Measurements from ENCODE around the gene RASA4.
"Not testable (repeated sequence)": the region's sequence is repeated elsewhere in the genome, so short reads cannot be mapped to it uniquely, and the experiment has no call there.

RASA4 gene

GRCh38 chr7:102604431-102605145 is 12.0 kb downstream of the RASA4 start:
- not testable (repeated sequence) for DNase-seq

- DNase-seq: not testable (repeated sequence)
Observed at GRCh38 chr7:102602317-102602716, 14.2 kb downstream of the RASA4 start.

GRCh38 chr7:102599699-102600098 is 16.9 kb downstream of the RASA4 start:
- DNase-seq: not testable (repeated sequence)

GRCh38 chr7:102596036-102596435 is 20.5 kb downstream of the RASA4 start:
- DNase-seq: not testable (repeated sequence)

- not testable (repeated sequence) for DNase-seq
Observed at GRCh38 chr7:102593637-102594334, 22.8 kb downstream of the RASA4 start.

GRCh38 chr7:102592477-102593019 is 24.0 kb downstream of the RASA4 start:
- DNase-seq: not testable (repeated sequence)

- DNase-seq: not testable (repeated sequence)
Observed at GRCh38 chr7:102589857-102590256, 26.7 kb downstream of the RASA4 start.

- not testable (repeated sequence) for DNase-seq
Observed at GRCh38 chr7:102583495-102583894, 33.1 kb downstream of the RASA4 start.

- DNase-seq: not testable (repeated sequence)
Observed at GRCh38 chr7:102581722-102582121, 34.8 kb downstream of the RASA4 start.

- not testable (repeated sequence) for DNase-seq
Observed at GRCh38 chr7:102578486-102578885, 38.1 kb downstream of the RASA4 start.

- DNase-seq: not testable (repeated sequence)
Observed at GRCh38 chr7:102577315-102578240, 39.0 kb downstream of the RASA4 start.

GRCh38 chr7:102576363-102576762 is 40.2 kb downstream of the RASA4 start:
- DNase-seq: not testable (repeated sequence)

- DNase-seq: not testable (repeated sequence)
Observed at GRCh38 chr7:102574607-102575006, 41.9 kb downstream of the RASA4 start.

- not testable (repeated sequence) for DNase-seq
Observed at GRCh38 chr7:102572261-102573239, 44.0 kb downstream of the RASA4 start, which contains the start of gene POLR2J3. TSS of gene POLR2J3 (minus strand) at chr7:102572583. CDS start at chr7:102572521, 62 bp downstream.

- not testable (repeated sequence) for DNase-seq
Observed at GRCh38 chr7:102568620-102569019, 47.9 kb downstream of the RASA4 start.

GRCh38 chr7:102550808-102551422 is 65.6 kb downstream of the RASA4 start, which contains the start of gene SPDYE2:
TSS of gene SPDYE2 (plus strand) at chr7:102551226. CDS start at chr7:102553256, 2,030 bp downstream.
- not testable (repeated sequence) for DNase-seq

GRCh38 chr7:102546353-102546752 is 70.2 kb downstream of the RASA4 start:
- not testable (repeated sequence) for DNase-seq

GRCh38 chr7:102545288-102545687 is 71.3 kb downstream of the RASA4 start:
- DNase-seq: not testable (repeated sequence)

GRCh38 chr7:102544372-102544771 is 72.2 kb downstream of the RASA4 start:
- not testable (repeated sequence) for DNase-seq

GRCh38 chr7:102543596-102543995 is 73.0 kb downstream of the RASA4 start, which contains the start of gene UPK3BL2:
TSS of gene UPK3BL2 (minus strand) at chr7:102543696. CDS start at chr7:102543636, 60 bp downstream.
- not testable (repeated sequence) for DNase-seq
